ENCODE results near the gene ZBTB20.
A peak's percentile ranks its signal among the peaks of the same experiment; 100 is the strongest.

Gene ZBTB20

GRCh38 chr3:114714957-114715460 is 432.1 kb downstream of the ZBTB20 start:
- TF ChIP-seq CTCF (IDR thresholded peaks at IDR 0.05; ENCODE audit: control insufficient read depth, insufficient read depth, low read depth, low read length, missing control alignments) = no peak
- H3K4me3 ChIP-seq (ENCODE audit: control insufficient read depth, low read depth, low read length) = no peak overlapping the region
- DNase-seq (ENCODE audit: low read depth) = no peak

- no peak overlapping the region for H3K4me3 ChIP-seq (ENCODE audit: control insufficient read depth, low read depth, low read length)
- no peak for TF ChIP-seq CTCF (IDR thresholded peaks at IDR 0.05; ENCODE audit: control insufficient read depth, insufficient read depth, low read depth, low read length, missing control alignments)
- DNase-seq (ENCODE audit: low read depth) = no peak
Observed at GRCh38 chr3:114714237-114714636, 432.9 kb downstream of the ZBTB20 start.

- no peak for TF ChIP-seq CTCF (IDR thresholded peaks at IDR 0.05; ENCODE audit: control insufficient read depth, insufficient read depth, low read depth, low read length, missing control alignments)
- no peak for DNase-seq (ENCODE audit: low read depth)
- H3K4me3 ChIP-seq (ENCODE audit: control insufficient read depth, low read depth, low read length) = no peak overlapping the region
Observed at GRCh38 chr3:114712728-114713492, 434.2 kb downstream of the ZBTB20 start.

GRCh38 chr3:114711321-114711886 is 435.7 kb downstream of the ZBTB20 start:
- no peak for DNase-seq (ENCODE audit: low read depth)
- no peak overlapping the region for H3K4me3 ChIP-seq (ENCODE audit: control insufficient read depth, low read depth, low read length)
- no peak for TF ChIP-seq CTCF (IDR thresholded peaks at IDR 0.05; ENCODE audit: control insufficient read depth, insufficient read depth, low read depth, low read length, missing control alignments)

GRCh38 chr3:114709102-114709501 is 438.0 kb downstream of the ZBTB20 start:
- no peak for TF ChIP-seq CTCF (IDR thresholded peaks at IDR 0.05; ENCODE audit: control insufficient read depth, insufficient read depth, low read depth, low read length, missing control alignments)
- no peak overlapping the region for H3K4me3 ChIP-seq (ENCODE audit: control insufficient read depth, low read depth, low read length)
- DNase-seq (ENCODE audit: low read depth) = peak; percentile 23

- no peak overlapping the region for H3K4me3 ChIP-seq (ENCODE audit: control insufficient read depth, low read depth, low read length)
- no peak for DNase-seq (ENCODE audit: low read depth)
- no peak for TF ChIP-seq CTCF (IDR thresholded peaks at IDR 0.05; ENCODE audit: control insufficient read depth, insufficient read depth, low read depth, low read length, missing control alignments)
Observed at GRCh38 chr3:114707252-114707860, 439.7 kb downstream of the ZBTB20 start.
